GM12878 (cell line): ENCODE data around the gene PIGBOS1. TPM values are rescaled to one million over a fixed set of nuclear protein-coding genes. Genes with fewer than 3 reads are reported as not detected.

ENCODE experiments used
- ATAC-seq: fragments of 200-7000 bp; cut with Tn5 transposase; 3 replicates; pipeline ENCODE4 v1.9.1; 2020; ENCODE audit warnings: mild to moderate bottlenecking, moderate library complexity
- BruUV-seq: library from RNA; stranded (reverse); fragments of 400-500 nt; replicated peaks from 2 replicates; lab custom pipeline; 2021; lab: Mats Ljungman, UMichigan
- CTCF ChIA-PET: fragments of 300-600 bp; sonication (Branson Sonifier 250); formaldehyde crosslinking; extraction: SDS; loops from one replicate; lab custom pipeline; 2021; ENCODE audit warnings: inconsistent platforms; lab: Yijun Ruan, JAX
- POLR2A ChIA-PET: fragments of 350-600 bp; formaldehyde crosslinking; extraction: SDS; loops from one replicate; lab custom pipeline; 2021; ENCODE audit warnings: inconsistent platforms; lab: Charles Lee
- RAD21 ChIA-PET: fragments of 300-600 bp; sonication (Branson Sonifier 250); formaldehyde crosslinking; loops from one replicate; lab custom pipeline; 2023; ENCODE audit warnings: antibody characterized with exemption; ENCODE audit not compliant: unreplicated experiment; lab: Charles Lee
- SMC1A ChIA-PET: fragments of 300-600 bp; sonication (Branson Sonifier 250); formaldehyde crosslinking; loops from one replicate; lab custom pipeline; 2023; ENCODE audit not compliant: unreplicated experiment, uncharacterized antibody; lab: Charles Lee
- DNase-seq: peaks from one replicate; pipeline ENCODE4 v3.0.0-alpha.2; 2011; ENCODE audit warnings: low read depth, low spot score
- FAIRE-seq: peaks from 3 replicates; lab custom pipeline; 2011; peaks lifted over from hg19 to GRCh38; lab: Jason Lieb, UNC
- H2AFZ ChIP-seq: 2 replicates; pipeline ENCODE4 v1.6.0; 2011; ENCODE audit warnings: low read depth, low read length, control low read depth; ENCODE audit not compliant: control insufficient read depth
- H3K27ac ChIP-seq: 2 replicates; pipeline ENCODE4 v1.5.1; 2011; ENCODE audit warnings: control low read depth; ENCODE audit not compliant: control insufficient read depth, insufficient read depth
- H3K27me3 ChIP-seq, 2 experiments: replicated peaks in 1 of 2; 2 replicates each; pipeline versions ENCODE4 v1.6.0 to v1.6.1; 2011; ENCODE audit warnings: low read length in 1 of 2; ENCODE audit not compliant: control insufficient read depth in 2 of 2, insufficient read depth in 2 of 2
- H3K36me3 ChIP-seq, 2 experiments: 2 replicates each; pipeline ENCODE4 v1.5.1; 2011; ENCODE audit warnings: low read length in 1 of 2; ENCODE audit not compliant: control insufficient read depth in 2 of 2, insufficient read depth in 2 of 2
- H3K4me1 ChIP-seq: 2 replicates; pipeline ENCODE4 v1.6.1; 2011; ENCODE audit warnings: mild to moderate bottlenecking, low read length, moderate library complexity, mixed read lengths; ENCODE audit not compliant: control insufficient read depth, insufficient read depth
- H3K4me2 ChIP-seq: 2 replicates; pipeline ENCODE4 v1.6.0; 2011; ENCODE audit warnings: control low read depth; ENCODE audit not compliant: control insufficient read depth, insufficient read depth
- H3K4me3 ChIP-seq: fragments of 200-600 bp; sonication (generic); 2 replicates; pipeline ENCODE4 v1.5.1; 2016
- H3K79me2 ChIP-seq: 2 replicates; pipeline ENCODE4 v1.6.0; 2011; ENCODE audit warnings: low read length; ENCODE audit not compliant: control insufficient read depth, insufficient read depth
- H3K9ac ChIP-seq: 2 replicates; pipeline ENCODE4 v1.8.0; 2011; ENCODE audit warnings: low read length, control low read depth, mixed read lengths; ENCODE audit not compliant: control insufficient read depth, insufficient read depth
- H3K9me3 ChIP-seq: replicated peaks from 3 replicates; pipeline ENCODE4 v1.5.1; 2011; ENCODE audit warnings: mild to moderate bottlenecking, low read length; ENCODE audit not compliant: control insufficient read depth, insufficient read depth
- H4K20me1 ChIP-seq: 2 replicates; pipeline ENCODE4 v1.6.0; 2011; ENCODE audit not compliant: control insufficient read depth, insufficient read depth
- ATF3 ChIP-seq: IDR thresholded peaks from 2 replicates; pipeline ENCODE4 v1.6.1; 2011; ENCODE audit warnings: low read depth, mild to moderate bottlenecking, low read length, moderate library complexity, borderline replicate concordance; ENCODE audit errors: extremely low read depth
- CBFB ChIP-seq: IDR thresholded peaks from 2 replicates; pipeline ENCODE4 v1.6.1; 2016; ENCODE audit warnings: antibody characterized with exemption, low read depth
- CREB1 ChIP-seq: IDR thresholded peaks from 2 replicates; pipeline ENCODE4 v1.6.1; 2012; ENCODE audit warnings: low read depth, mild to moderate bottlenecking, inconsistent platforms
- E2F4 ChIP-seq: IDR thresholded peaks from 2 replicates; pipeline ENCODE4 v1.6.1; 2012; ENCODE audit warnings: low read depth, low read length, improper control_type of control experiment
- NBN ChIP-seq: fragments of 450-650 bp; IDR thresholded peaks from 2 replicates; pipeline ENCODE4 v1.6.1; 2016
- NR2F1 ChIP-seq: fragments of 450-650 bp; conservative IDR thresholded peaks from 2 replicates; pipeline ENCODE4 v1.6.1; 2017; ENCODE audit warnings: mild to moderate bottlenecking
- RFX5 ChIP-seq: IDR thresholded peaks from 2 replicates; pipeline ENCODE4 v1.6.1; 2011; ENCODE audit warnings: low read depth, low read length, improper control_type of control experiment
- ZNF622 ChIP-seq: fragments of 450-650 bp; IDR thresholded peaks from 2 replicates; pipeline ENCODE4 v1.6.1; 2017; ENCODE audit warnings: mild to moderate bottlenecking, inconsistent platforms
- WGBS: methylation state at CpG from one replicate; pipeline ENCODE4 v1.1.6; 2016; ENCODE audit warnings: low lambda C conversion rate; ENCODE audit not compliant: insufficient replicate concordance, insufficient coverage; ENCODE audit errors: missing lambda C conversion rate; 5-methylcytosine and 5-hydroxymethylcytosine counted together
- in situ Hi-C: fragments of 300-500 bp; cut with MboI; formaldehyde crosslinking; loops from 9 replicates; pipeline ENCODE4 v1.14.3; 2018; ENCODE audit warnings: mixed read lengths
- intact Hi-C: fragments of 100-400 bp; cut with micrococcal nuclease; formaldehyde crosslinking; loops from one replicate; pipeline ENCODE4 v1.14.2; 2022; ENCODE audit not compliant: unreplicated experiment
- polyA plus RNA-seq, 11 experiments: library from polyadenylated mRNA; depleted of rRNA in 4 of 11; unstranded in 6 of 11; stranded (reverse) in 5 of 11; fragments of >200 nt; fragmentation: Nextera tagmentation in 4 of 11; fragmentation: Illumina TruSeq in 1 of 11; extraction: Ambion mirVana in 4 of 11; extraction: Trizol in 1 of 11; gene quantifications; 1 replicate in 1 of 11; 2 replicates in 10 of 11; pipeline versions ENCODE4 v1.2.1 to v1.2.3, GENCODE V29; 2011 to 2016; ENCODE audit warnings: inconsistent platforms in 2 of 11, missing spikeins in 2 of 11, low read depth in 1 of 11
- total RNA-seq, 4 experiments: library from RNA; depleted of rRNA in 3 of 4; stranded (reverse); fragments of >200 nt in 3 of 4; fragmentation: Illumina TruSeq in 1 of 4; extraction: Trizol in 1 of 4; gene quantifications; 2 replicates each; pipeline versions ENCODE4 v1.2.1 to v1.2.3, GENCODE V29; 2013 to 2021

The PIGBOS1 gene
- total and polyA plus RNA-seq, 10 of the 15 experiments (the other 5 are each of a cell fraction or from before 2014, with no cell fraction given) = 7.1 to 24.7 (median 10.2) TPM

GRCh38 chr15:55348281-55348778 is 29.4 kb upstream of the PIGBOS1 start:
- TF ChIP-seq CREB1 (no peak), E2F4 (no peak), RFX5 (no peak), NBN (no peak), ATF3 (no peak), NR2F1 (no peak), ZNF622 (no peak), CBFB (no peak)
- no peak overlapping the region for H3K27ac ChIP-seq
- 92% methylated on average over 4 of the region's 4 CpGs for WGBS
- intact Hi-C loops = no loop called here
- H4K20me1 ChIP-seq = no peaks in the 10 kb centered on the region
- H3K4me3 ChIP-seq = no peak overlapping the region
- no peak overlapping the region for H3K9ac ChIP-seq
- no peaks in the 10 kb centered on the region for H3K79me2 ChIP-seq
- H3K36me3 ChIP-seq = peaks cover 0 to 7% of the 10 kb centered on the region in 2 experiments; a peak in 1 of 4 replicates
- no peaks in the 10 kb centered on the region for H3K27me3 ChIP-seq
- DNase-seq (no peak), FAIRE-seq (no peak), ATAC-seq (no peak)
- H3K9me3 ChIP-seq = no peaks in the 10 kb centered on the region
- ChIA-PET RAD21 (no interaction called here), SMC1A (no interaction called here), POLR2A (no interaction called here), CTCF (interaction anchor here (1.4 to 2.0 kb wide), 2 partner anchors 11 to 60 kb away, joined by 3 to 6 read pairs; partner anchors contain the start of gene PIERCE2)
- no peak overlapping the region for H2AFZ ChIP-seq
- no peak overlapping the region for H3K4me2 ChIP-seq
- in situ Hi-C loops = no loop called here
- no TSS peak for BruUV-seq
- no peaks in the 10 kb centered on the region for H3K4me1 ChIP-seq
